HK-2 (cell line): ENCODE data around the gene FSTL4.
"Not testable (repeated sequence)": the region's sequence is repeated elsewhere in the genome, so short reads cannot be mapped to it uniquely, and the experiment has no call there.

ENCODE experiments used
- DNase-seq: peaks from one replicate; pipeline ENCODE4 v3.0.0-alpha.2; 2018; ENCODE audit not compliant: unreplicated experiment

The FSTL4 gene

DNA sequence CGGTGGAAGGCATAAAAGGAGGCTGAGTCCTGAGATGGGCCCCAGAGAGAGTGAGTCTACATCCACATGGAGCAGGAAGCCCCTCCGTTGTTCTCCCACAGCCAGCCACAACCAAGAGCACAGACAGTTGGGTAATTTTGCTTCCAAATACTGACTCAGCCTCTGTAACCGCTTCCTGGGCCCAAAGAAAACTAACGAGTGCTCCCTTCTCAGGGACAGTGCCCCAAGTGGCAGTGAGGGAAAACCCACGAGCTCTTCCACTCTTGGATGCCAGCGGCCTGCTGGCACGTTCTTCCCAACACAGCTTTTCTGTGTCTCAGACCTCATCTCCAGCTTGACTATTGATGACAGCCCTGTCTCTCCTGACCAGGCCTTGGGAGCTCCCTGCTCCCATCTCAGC, 207.6 kb downstream of the FSTL4 start:
- DNase-seq = no peak

DNA sequence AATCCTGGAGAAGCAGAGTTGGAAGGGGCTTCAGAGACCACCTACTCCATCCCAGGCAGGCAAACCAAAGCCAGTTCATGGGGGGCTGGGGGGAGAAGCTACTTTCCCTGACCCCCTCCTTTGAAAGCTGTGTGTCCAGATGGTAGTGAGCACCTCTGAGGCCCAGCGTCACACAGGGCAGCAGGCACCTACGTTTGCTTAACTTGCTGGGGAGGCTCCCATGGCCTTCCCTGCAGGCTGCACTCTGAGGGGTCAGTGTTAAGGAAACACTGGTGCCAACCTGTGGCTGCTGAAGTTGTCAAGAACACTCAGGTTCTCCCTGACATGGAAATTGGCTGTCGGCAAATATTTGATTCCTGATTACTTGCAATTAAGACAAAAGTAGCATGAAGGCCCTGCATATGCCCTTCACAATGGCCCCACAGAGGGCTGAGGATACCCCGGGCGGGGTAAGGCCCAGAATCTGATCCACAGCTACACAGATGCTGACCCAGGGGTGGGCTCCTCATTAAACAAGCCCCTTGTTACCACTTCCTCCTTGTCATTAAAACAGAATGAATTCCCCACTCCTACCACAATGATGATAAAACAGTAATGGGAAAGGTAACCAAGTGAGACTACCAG, 208.5 kb downstream of the FSTL4 start:
- DNase-seq = no peak

DNA sequence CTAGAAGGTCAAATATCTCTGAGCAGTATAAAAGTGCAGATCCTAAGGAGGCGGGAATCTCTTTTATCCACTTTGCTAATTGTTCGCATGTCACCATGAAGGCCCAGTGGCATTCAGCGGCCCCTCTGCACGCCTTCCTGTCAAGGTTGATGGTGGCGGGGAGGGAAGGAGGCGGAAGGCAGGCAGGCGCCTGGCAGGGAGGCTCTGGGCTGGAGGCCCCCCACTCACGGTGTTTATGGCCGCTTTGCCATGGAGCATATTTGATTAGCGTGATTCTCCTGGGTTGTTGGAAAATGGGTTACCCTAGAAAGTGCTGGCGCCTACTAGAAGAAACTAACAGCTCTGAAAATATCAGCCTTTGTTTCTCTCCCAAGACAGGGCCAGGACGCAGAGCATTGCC, 209.6 kb downstream of the FSTL4 start:
- no peak for DNase-seq

DNA sequence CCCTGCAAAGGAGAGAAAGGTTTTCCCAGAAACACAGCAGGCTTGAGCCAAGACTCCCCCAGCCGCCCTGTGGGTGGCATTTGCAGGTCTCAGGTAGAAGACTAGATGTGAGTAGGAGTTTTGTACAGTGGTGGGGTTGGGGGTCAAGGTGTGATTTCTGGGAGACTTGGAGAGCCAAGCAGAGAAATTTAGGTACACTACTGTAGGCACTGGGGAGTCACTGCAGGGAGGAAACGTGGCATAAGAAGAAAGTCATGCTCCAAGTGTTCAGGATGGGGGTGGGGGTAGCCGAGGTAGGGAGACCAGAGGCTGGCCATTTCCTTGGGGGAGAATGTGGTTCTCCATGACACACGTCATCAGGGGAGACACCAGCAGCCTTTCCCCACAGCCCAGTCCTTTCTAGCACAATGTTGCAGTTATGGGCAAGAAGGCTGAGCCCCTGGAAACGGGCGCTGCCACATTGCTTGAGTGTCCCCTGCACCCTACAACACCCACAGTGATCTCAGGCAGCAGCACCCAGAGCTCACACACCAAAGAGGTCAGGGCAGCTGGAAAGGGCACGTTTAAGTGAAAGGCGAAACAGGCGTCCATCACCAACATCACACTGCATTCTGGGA, 210.5 kb downstream of the FSTL4 start:
- DNase-seq = no peak

DNA sequence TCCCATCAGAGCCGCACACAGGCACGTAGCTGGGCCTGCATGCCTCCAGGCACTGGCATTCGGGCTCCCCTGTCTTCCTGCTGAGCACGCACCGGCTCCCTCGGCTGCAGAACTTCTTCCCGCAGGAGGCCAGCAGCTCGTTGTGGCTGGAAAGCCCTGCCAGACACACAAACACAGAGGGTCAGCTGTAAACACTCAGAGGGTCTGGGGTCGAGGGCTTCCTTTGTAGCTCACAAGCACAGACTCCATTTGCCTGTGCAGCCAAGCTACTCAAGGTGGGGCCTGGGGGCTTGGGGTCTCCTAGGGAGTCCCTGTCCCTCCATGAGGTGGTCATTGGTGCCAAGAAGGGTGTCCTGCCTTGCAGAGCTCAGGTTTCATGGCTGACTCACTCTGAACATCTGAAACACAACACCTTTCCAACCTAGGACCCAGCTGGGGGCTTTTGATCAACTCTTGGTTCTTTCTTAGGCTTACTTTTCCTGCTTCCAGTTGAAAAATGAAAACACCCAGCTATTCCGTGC, 211.4 kb downstream of the FSTL4 start:
- DNase-seq = no peak

DNA sequence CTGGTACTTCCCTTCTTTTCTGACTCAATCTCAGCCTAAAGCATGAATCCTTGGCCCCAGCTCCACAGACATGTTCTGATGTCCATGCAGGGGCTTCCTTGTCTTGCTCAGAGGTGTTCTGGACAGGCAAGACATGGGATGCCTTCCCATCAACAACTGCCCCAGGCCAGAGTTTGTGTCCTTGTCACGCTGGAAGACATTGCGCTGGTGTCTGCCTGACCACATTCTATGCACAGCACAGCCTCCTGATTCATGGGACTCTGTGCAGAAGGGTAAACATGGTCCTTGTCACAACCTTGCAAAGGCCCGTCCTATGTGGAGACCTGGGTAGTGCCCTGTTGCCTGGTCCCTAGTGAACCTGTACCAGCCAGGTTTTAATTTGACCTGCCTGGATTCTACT, 212.2 kb downstream of the FSTL4 start:
- no peak for DNase-seq

DNA sequence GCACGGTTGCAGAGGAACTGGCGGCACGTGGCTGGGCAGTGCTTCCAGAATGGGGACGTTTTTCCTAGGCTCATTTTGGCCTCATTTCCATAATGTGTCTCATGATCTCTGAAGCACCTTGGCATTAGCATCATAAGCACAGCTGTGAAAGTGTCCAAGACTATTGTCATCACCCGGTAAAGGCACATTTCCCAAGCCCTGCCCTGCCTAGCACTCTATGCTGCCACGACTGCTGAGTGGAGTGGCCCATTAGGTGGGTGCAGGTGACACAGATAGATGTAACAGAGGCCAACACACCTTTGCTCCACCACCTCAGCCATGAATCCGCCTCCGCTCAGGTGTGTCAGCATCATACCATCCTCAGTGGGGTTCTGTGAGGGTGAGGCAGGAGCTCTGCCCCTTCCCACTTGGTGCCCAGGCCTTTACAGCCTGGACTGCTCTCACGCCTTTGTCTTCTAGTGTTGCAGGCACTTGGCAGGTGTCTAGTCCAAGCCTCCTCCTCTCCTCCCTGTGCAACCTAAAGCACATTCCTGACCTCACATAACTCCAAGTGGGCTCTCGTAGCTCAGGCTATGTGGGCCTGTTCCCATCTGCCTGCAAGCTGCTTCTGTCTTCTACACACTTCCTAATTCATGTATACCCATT, 213.0 kb downstream of the FSTL4 start:
- DNase-seq = no peak

DNA sequence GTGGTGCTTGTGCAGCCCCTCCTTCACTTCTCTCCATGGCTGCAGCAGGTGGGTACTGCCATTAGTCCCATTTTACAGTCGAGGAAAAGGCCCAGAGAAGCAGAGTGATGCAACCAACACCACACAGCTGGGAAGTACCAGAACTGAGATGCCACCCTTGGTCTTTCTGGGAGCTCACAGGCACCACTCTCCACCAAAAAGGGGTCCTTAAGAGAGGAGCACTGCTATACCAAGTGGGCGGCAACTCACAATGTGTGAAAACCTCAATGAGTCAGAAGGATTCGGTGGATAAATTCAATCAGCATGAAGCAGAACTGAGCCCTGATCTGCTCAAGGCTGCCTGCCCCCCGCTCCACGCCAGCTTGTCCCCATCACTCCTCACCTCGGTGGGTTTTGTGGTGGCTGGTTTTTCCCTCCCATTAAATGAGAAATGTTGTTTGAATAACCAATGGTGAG, 213.7 kb downstream of the FSTL4 start:
- no peak for DNase-seq

DNA sequence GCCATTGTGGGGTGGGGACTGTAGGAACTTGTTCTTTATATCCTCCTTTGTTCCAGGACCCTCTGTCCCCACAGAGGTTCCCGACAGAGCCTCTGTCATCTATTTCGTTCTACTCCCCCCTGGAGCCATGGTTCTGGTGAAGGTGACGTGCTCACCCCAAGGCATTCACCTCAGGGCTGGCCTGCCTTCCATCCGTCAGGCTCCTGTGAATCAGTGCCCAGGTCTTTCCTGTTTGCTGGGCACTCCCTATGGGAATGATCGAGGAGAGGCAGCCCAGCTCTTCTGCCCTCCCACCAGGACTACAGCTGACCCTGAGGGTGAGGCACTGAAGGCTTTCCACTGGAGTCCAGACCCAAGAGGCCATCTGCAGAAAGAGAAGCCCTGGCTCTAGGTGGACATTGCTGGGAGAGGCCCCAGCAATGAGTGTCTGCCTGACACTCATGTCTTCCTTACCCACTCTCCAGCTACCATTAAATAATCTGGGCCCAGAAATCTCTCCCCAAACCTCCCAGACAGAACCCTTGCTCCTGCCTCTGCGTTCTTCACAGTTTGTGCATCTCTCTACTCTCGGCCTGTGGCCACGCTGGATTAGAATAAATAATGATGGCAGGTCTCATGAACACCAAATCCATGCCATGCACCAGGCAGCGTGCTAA, 214.2 kb downstream of the FSTL4 start:
- DNase-seq = no peak

DNA sequence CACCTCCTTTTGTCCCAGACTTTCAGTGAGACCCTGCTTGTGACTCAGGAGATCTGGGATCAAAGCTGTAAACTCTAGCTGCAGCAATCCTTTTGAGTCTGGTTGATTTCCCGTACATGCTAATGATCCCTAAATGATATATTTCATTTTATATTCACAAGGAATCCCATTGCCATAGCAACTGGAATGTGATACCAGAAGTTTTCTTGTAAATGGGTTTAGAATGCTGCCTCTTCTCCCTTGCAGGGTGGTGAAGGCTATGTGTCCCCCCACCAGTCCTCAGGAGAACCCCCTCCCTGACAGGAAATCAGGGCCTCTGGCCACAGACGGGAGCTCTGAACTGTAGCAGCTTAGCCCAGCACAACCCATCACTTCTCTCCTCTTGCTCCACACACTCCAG, 215.0 kb downstream of the FSTL4 start:
- no peak for DNase-seq

DNA sequence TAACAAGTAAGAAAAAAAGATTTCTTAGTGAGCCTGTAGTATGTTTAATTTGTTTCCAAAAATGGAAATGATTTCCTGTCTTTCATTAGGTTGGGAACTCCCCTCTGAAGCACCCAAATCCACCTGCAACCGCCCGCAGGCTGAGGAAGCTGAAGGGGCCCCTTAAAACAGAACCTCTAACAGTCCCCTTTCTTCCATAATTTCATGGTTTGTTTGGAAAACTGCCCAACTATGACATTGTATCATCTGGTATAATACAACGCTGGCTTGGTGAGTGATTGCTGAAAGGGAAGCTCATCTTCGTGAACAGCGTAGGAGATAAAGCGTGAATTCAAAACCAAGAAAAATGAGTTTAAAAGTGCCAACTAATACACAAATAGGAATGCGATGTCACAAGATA, 215.5 kb downstream of the FSTL4 start:
- DNase-seq = no peak

DNA sequence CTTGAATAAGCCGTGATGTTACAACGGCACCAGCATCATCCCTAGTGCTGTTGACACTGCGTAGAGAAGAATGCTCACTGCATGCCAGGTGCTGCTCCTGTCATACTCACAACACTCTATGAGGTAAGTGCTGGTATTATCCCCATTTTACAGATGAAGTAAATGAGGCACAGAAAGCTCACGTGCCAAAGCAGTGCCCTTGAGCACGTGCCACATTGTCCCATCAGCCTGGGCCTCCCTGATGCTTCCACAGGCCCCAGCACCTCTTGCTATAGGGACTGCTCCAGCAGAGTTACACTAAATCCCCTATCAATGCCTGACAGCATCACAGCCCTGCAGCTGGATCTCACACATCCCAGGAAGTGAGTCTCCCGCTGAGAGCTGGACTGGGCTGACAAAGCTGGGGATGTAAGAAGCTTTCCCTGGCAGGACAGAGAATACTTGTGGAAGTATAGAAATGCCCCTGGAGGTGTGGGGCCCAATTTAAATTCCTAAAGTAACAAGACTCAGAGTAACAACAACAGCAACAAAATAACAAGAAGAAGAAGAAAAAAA, 216.1 kb downstream of the FSTL4 start:
- no peak for DNase-seq

DNA sequence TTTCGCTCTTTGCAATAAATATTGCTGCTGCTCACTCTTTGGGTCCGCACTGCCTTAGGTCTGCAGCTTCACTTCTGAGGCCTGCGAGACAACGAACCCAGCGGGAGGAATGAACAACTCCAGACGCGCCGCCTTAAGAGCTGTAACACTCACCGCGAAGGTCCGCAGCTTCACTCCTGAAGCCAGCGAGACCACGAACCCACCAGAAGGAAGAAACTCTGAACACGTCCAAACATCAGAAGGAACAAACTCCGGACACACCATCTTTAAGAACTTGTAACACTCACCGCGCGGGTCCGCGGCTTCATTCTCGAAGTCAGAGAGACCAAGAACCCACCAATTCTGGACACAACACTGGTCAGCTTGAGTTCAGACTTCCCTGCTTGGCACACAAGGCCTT, 217.1 kb downstream of the FSTL4 start:
- not testable (repeated sequence) for DNase-seq

DNA sequence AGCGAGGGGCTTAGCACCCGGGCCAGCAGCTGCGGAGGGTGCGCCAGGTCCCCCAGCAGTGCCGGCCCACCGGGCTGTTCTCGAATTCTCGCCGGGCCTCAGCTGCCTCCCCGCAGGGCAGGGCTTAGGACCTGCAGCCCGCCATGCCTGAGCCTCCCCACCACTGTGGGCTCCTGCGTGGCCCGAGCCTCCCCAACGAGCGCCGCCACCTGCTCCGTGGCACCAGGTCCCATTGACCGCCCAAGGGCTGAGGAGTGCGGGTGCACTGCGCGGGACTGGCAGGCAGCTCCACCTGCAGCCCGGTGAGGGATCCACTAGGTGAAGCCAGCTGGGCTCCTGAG, 217.9 kb downstream of the FSTL4 start:
- DNase-seq = not testable (repeated sequence)

DNA sequence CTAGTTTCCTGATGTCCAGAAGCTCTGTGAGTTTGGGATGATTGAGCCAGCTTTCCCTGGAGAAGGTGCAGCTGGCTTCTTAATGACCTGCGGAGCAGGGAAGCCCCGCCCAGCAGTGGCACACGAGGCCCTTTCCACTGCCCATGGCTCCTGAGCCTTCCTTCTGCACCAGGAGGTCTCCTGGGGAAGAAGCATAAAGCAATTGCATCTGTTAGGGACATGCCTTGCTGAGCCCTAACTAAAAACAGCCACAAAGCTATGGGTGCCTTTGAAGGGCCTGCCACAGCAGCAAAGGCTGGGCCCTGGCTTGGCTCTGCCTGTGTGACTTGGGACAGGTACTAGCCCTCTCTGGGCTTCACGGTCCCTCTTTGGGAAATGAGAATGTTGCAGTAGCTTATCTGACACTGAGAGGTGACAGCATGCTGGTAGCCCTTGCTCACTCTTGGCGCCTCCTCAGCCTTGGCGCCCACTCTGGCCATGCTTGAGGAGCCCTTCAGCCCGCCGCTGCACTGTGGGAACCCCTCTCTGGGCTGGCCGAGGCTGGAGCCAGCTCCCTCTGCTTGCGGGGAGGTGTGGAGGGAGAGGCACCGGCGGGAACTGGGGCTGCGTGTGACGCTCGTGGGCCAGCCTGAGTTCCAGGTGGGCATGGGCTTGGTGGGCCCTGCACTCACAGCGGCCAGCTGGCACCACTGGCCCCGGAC, 218.4 kb downstream of the FSTL4 start:
- DNase-seq = no peak

DNA sequence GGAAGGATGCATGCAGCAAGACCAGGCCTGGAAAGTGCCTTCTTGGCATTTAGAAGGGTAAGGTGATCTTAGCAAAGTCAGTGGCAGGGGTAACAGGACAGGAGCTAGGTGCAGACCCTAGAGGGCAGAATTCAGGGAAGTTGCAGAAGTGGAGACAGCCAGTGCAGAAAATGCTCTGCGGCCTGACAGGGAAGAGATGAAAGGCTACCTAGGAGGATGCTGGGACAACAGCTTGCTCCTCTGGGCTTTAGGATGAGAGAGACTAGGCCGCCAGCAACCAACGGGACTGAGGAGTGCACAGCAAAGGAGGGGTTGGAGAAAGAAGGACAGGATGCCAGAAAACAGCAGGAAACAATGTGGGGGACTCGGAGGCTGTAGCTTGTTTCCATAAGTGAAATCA, 219.9 kb downstream of the FSTL4 start:
- DNase-seq = no peak

DNA sequence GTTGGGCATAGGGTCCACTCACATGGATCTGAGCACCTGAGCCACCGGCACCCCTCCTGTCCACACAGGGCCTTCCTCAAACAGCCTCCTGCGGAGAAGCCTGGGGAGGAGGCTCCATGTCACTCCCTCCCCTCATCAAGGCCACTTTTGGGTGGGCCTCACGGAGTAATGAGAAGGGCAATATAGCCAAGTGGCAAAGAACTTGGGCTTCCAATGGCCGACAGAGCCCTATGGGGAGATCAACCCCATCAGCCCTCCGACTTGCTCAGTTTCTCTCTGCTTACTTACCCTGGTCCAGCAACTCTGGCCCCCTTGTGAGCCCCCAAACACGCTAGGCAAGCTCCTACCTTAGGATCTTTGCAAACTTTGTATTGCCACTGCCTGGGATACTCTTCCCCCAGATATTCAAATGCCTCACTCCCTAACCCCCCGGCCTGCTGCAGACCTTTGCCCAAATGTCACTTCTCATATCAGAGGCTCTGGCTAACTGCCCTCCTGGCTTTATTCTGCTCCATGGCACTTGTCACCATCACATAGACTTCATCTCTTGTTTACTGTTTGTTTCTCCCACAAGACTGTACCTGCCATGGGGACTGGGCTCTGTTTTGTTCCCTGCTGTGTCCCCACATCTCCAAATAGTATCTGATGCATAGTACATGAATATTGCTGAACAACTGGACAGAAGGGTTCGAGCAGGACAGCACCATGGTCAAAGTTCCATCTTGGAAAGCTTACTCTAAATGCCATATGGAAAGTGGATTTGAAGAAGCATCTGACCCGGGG, 220.8 kb downstream of the FSTL4 start:
- DNase-seq = no peak

DNA sequence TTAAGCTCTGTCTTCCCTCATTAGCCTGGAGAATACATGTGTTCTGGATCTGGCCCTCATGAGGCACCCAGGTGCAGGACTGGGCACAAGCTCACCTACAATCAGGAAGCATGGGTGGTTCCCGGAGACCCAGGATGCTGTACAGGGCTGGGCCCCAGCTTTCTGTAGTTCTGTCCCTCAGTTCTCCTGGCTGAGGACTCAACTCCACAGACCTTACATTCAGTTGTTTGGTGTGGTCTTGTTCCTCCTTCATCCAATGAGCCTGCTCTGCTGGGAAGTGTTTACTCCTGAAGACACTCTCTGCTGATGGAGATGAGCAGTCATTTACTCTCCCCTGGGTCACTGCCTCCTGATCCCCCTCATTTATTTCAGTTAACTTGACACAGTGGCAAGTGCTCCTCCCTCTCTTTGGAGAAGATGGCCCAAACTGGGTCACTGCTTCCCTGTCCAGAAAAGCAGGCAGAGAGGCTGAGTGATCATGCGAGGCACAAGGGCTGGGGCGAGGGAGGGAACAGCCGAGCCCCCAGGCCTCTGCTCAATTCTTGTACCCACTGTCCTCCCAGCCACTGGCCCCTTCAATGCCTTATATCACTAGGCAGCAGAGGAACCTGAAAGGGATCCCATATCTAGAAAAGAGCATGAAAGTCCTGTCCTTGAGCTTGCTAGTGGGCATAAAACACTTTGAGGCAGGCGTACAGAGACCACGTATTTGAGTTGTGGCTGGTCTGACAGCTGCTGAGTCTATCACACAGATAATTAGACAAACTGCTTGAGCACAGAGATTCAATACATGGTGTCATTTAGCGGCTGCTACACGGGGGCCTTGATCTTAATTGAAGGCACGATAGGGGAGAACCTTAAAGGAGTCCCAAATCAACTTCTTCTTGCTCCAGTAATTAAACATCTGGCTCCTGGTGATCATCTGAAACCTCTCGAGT, 221.7 kb downstream of the FSTL4 start:
- DNase-seq = no peak

DNA sequence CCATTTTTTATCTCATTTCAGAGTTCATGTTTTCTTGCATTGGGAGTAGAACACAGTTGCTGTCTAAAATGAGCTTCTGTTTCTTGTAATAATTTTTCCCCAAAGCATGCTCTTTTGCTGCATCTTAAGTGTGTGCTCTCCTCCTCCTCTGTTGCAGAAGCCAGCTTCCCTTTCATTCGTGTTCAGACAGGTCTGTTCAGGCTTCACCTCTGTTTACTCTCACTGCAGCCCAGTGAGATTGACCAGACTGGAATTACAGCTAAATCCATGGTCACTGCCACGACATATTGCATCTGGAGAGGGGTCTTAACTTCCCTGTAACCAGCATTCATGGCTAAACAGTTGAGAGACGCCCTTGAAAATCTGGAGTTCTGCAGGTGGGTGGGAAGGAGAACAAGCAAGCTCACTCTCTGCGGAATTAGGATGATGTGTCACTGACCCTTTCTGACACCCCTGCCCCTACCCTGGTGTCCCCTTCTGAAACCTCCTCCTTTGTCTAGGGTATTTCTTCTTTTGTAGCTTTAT, 223.2 kb downstream of the FSTL4 start:
- no peak for DNase-seq

DNA sequence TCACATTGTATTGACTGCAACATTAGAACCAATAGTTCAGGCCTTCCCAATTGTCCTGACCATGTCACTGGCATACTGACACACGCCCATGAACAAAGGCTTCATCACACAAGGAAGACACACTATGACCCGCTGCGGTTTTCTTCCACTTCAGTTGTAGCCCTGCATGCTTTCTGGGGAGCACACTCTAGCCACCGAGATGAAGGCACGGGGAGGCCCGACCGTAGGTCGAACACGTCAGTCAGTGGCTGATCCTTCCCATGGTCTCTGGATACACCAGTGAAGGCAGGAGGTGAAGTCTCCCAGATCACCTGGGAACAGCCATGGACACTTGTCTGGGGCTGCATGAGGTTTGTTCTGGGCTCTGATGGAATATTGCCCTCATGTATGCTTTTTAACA, 224.7 kb downstream of the FSTL4 start:
- DNase-seq = no peak
